Transverse colon (tissue), 4 donors: ENCODE measurements around the gene PDE6A. TPM values are rescaled to one million over a fixed set of nuclear protein-coding genes. Genes with fewer than 3 reads are reported as not detected.

Experiments
- DNase-seq: peaks from one replicate; pipeline ENCODE4 v3.0.0-alpha.2; 2019
- H3K27ac ChIP-seq, 4 donors: fragments of 200-600 bp; sonication (generic); 2 replicates each; pipeline ENCODE4 v1.5.1; 2016 to 2018; ENCODE audit warnings: inconsistent platforms in 4 of 4
- H3K27me3 ChIP-seq: fragments of 200-600 bp; sonication (generic); 2 replicates; pipeline ENCODE4 v1.5.1; 2017; ENCODE audit warnings: inconsistent platforms
- H3K36me3 ChIP-seq, 4 donors: fragments of 200-600 bp; sonication (generic); 2 replicates each; pipeline ENCODE4 v1.5.1; 2017 to 2019; ENCODE audit warnings: inconsistent platforms in 4 of 4
- H3K4me1 ChIP-seq, 4 donors: fragments of 200-600 bp; sonication (generic); 2 replicates each; pipeline ENCODE4 v1.5.1; 2017 to 2020; ENCODE audit warnings: inconsistent platforms in 4 of 4
- H3K4me3 ChIP-seq, 4 donors: fragments of 200-600 bp; sonication (generic); 1 replicate in 1 of 4; 2 replicates in 3 of 4; pipeline versions ENCODE4 v1.5.1 to v1.6.1; 2017 to 2019; ENCODE audit warnings: inconsistent platforms in 4 of 4
- H3K9me3 ChIP-seq, 2 donors: fragments of 200-600 bp; sonication (generic); 2 replicates each; pipeline ENCODE4 v1.5.1; 2017 to 2019; ENCODE audit warnings: inconsistent platforms in 2 of 2
- CTCF ChIP-seq, 5 experiments: fragments of 200-600 bp in 3 of 5; fragments of 450-650 bp in 2 of 5; sonication (generic) in 3 of 5; IDR thresholded peaks; 1 replicate in 2 of 5; 2 replicates in 3 of 5; pipeline ENCODE4 v1.5.1; 2016 to 2017; ENCODE audit warnings: antibody characterized with exemption in 5 of 5, inconsistent platforms in 3 of 5, mild to moderate bottlenecking in 2 of 5, moderate library complexity in 1 of 5
- EP300 ChIP-seq: sonication (generic); formaldehyde crosslinking; IDR thresholded peaks from one replicate; pipeline ENCODE4 v1.6.1; 2017; ENCODE audit warnings: antibody characterized with exemption, low read depth
- POLR2A ChIP-seq: fragments of 450-650 bp; IDR thresholded peaks from one replicate; pipeline ENCODE4 v1.6.1; 2016; ENCODE audit warnings: antibody characterized with exemption, mild to moderate bottlenecking, moderate library complexity
- POLR2AphosphoS5 ChIP-seq, 3 donors: sonication (generic); formaldehyde crosslinking; IDR thresholded peaks; one replicate each; pipeline ENCODE4 v1.6.1; 2016; ENCODE audit warnings: antibody characterized with exemption in 3 of 3
- WGBS, 2 donors: methylation state at CpG; one replicate each; pipeline ENCODE4 v1.1.5; 2018; ENCODE audit warnings: low coverage in 1 of 2; 5-methylcytosine and 5-hydroxymethylcytosine counted together
- in situ Hi-C, 4 donors: fragments of 200-750 bp; cut with MboI; loops; one replicate each; pipeline versions ENCODE4 v1.15.0 to v1.15.1; 2017; ENCODE audit warnings: low sequenced_read_pairs in 3 of 4, low pct_ligation_motif_present in 1 of 4, low pct_unique_long_range_greater_than_20kb in 1 of 4
- intact Hi-C: fragments of 100-400 bp; cut with DNase I; formaldehyde crosslinking; loops from one replicate; pipeline ENCODE4 v1.15.1; 2023; ENCODE audit warnings: low total_unique reads
- total RNA-seq, 4 donors: library from RNA; depleted of rRNA; stranded (reverse); fragments of >200 nt; gene quantifications; one replicate each; pipeline ENCODE4 v1.1.0, GENCODE V29; 2016

Gene PDE6A
- total RNA-seq, 4 donors from 2014 or later = 1.2 to 6.5 (median 3.5) TPM

- intact Hi-C loops = loop anchor here (1.0 kb wide), 1 partner anchor 96 kb away; the partner anchor contains the start of gene PPARGC1B
- peak overlapping the region; percentile 77 to 86 (median 82) for H3K27ac ChIP-seq
- in situ Hi-C loops = loop anchor here in 2 of 4 donors (5.0 to 25.0 kb wide), 5 partner anchors 162 to 386 kb away; no protein-coding TSS in a partner anchor
- no peaks in the 10 kb centered on the region for H3K9me3 ChIP-seq
- peaks cover 16 to 51% (median 28%) of the 10 kb centered on the region in 4 donors for H3K4me1 ChIP-seq
- no peak for DNase-seq
- no peak for TF ChIP-seq POLR2AphosphoS5 (IDR thresholded peaks at IDR 0.05)
- no peak for TF ChIP-seq CTCF (IDR thresholded peaks at IDR 0.05)
- no peak for TF ChIP-seq POLR2A
- no peak for TF ChIP-seq EP300
- peaks cover 0 to 9% (median 3%) of the 10 kb centered on the region in 4 donors for H3K36me3 ChIP-seq
- H3K27me3 ChIP-seq = no peaks in the 10 kb centered on the region
- WGBS, 2 donors = 80% methylated on average over 9 of the region's 9 CpGs; no CpG with 5 or more reads in 1 of the 2 donors
- H3K4me3 ChIP-seq = no peak overlapping the region
These were observed 118.0 kb downstream of the PDE6A start for GRCh38 chr5:149826574-149826973.

DNA sequence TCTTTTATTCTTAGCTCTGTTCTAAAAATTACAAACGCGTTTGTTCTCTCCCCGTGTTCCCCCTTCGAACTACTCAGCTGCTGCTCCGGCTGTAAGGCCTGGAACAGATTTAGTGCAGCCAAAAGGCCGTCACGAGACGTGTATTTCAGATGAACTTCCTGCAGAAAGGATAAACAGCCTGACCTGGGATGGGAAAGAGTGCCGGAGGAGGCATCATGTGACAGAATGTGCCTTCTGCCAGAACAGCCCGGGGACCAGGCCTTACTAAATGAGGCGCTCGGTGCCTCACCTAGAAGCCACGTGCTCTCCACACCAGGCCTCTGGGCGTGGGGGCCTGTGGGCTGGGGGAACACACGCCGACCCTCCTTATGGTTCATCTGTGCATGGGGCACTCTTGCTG lies 119.7 kb downstream of the PDE6A start:
- Histone ChIP-seq H3K27ac (peak overlapping the region; percentile 77 to 86 (median 82)), H3K36me3 (no peaks in the 10 kb centered on the region), H3K9me3 (no peaks in the 10 kb centered on the region), H3K27me3 (no peaks in the 10 kb centered on the region), H3K4me1 (peaks cover 16 to 66% (median 30%) of the 10 kb centered on the region in 4 donors), H3K4me3 (no peak overlapping the region)
- intact Hi-C loops = no loop called here
- 48 to 70% methylated on average over 8 to 13 of the region's 16 CpGs for whole genome bisulfite sequencing, 2 donors
- DNase-seq = peak; percentile 43
- in situ Hi-C loops = loop anchor here in 2 of 4 donors (5.0 to 25.0 kb wide), 5 partner anchors 160 to 387 kb away; no protein-coding TSS in a partner anchor
- TF ChIP-seq EP300 (no peak), POLR2AphosphoS5 (IDR thresholded peaks at IDR 0.05) (peak; percentile 46 to 55 (median 50))

DNA sequence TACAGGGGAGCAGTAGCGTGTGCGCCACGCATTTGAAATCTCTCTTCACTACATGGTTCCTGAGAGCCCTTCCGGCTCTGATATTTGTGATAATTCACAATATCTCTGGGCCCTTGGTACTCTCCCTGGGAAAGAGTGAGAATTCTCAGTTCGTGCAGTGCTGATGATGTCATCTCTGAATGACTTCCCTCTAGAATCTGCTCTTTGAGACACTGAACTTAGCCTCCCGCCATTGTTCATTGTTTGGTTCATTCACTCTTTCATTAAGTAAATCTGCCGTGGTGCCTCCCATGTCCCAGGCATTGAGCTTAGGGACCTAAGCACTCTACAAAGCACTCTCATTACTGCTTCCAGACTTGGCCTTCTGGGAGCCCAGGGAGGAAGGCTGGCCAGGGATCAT lies 120.5 kb downstream of the PDE6A start:
- WGBS, 2 donors = 72 to 84% methylated on average over 7 of the region's 7 CpGs
- intact Hi-C loops (no loop called here), in situ Hi-C loops (loop anchor here in 1 of 4 donors (10.0 kb wide), 2 partner anchors 159 to 189 kb away; no protein-coding TSS in a partner anchor)

DNA sequence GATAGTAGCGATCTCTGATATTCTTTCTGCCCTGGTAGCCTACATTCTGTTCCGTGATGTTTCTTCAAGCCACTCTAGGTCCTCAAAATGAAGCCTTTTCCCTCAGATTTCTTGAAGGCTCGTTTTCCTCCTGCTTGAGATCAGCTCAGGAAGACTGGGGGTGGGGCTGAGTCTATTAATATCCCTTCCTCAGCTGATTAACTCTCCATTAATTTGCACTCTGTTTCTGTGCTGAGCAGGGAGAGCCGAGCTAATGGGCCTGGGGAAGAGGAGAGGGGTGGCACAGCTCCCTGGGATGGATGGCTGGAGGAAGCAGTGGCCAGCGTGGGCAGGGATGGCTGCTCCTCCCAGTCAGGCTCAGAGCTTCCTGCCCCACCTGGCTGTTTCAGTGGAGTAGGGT lies 121.2 kb downstream of the PDE6A start:
- TF ChIP-seq CTCF (IDR thresholded peaks at IDR 0.05) (no peak), POLR2A (no peak), POLR2AphosphoS5 (IDR thresholded peaks at IDR 0.05) (no peak), EP300 (no peak)
- peaks cover 16 to 60% (median 30%) of the 10 kb centered on the region in 4 donors for H3K4me1 ChIP-seq
- DNase-seq = no peak
- intact Hi-C loops = no loop called here
- H3K4me3 ChIP-seq = no peak overlapping the region
- WGBS, 2 donors = 0 to 83% methylated on average over 1 to 5 of the region's 5 CpGs
- H3K27me3 ChIP-seq = no peaks in the 10 kb centered on the region
- no peaks in the 10 kb centered on the region for H3K9me3 ChIP-seq
- H3K36me3 ChIP-seq = no peaks in the 10 kb centered on the region
- in situ Hi-C loops = loop anchor here in 1 of 4 donors (10.0 kb wide), 2 partner anchors 159 to 189 kb away; no protein-coding TSS in a partner anchor
- H3K27ac ChIP-seq = peak overlapping the region; percentile 77 to 86 (median 82)

More for the DNA sequence above, 120.5 kb downstream of the PDE6A start:
- no peak overlapping the region for H3K4me3 ChIP-seq
- H3K4me1 ChIP-seq = peaks cover 16 to 66% (median 30%) of the 10 kb centered on the region in 4 donors
- no peaks in the 10 kb centered on the region for H3K36me3 ChIP-seq
- no peaks in the 10 kb centered on the region for H3K27me3 ChIP-seq
- no peak for DNase-seq
- peak overlapping the region; percentile 77 to 86 (median 82) for H3K27ac ChIP-seq
- H3K9me3 ChIP-seq = no peaks in the 10 kb centered on the region
- TF ChIP-seq EP300 = no peak
- no peak for TF ChIP-seq POLR2AphosphoS5 (IDR thresholded peaks at IDR 0.05)
- TF ChIP-seq CTCF (IDR thresholded peaks at IDR 0.05) = no peak
- no peak for TF ChIP-seq POLR2A
